PC-9 (cell line): Measurements from ENCODE around the gene TEKTIP1. TPM values are rescaled to one million over a fixed set of nuclear protein-coding genes. Genes with fewer than 3 reads are reported as not detected.

Experiments used
- BruUV-seq: library from RNA; stranded (reverse); fragments of 400-500 nt; replicated peaks from 2 replicates; lab custom pipeline; 2021; lab: Mats Ljungman, UMichigan
- CTCF ChIA-PET: fragments of 300-600 bp; sonication (Branson Sonifier 250); formaldehyde crosslinking; loops from one replicate; lab custom pipeline; 2022; ENCODE audit warnings: antibody characterized with exemption; lab: Charles Lee
- POLR2A ChIA-PET: fragments of 300-600 bp; sonication (Branson Sonifier 250); formaldehyde crosslinking; loops from one replicate; lab custom pipeline; 2022; ENCODE audit warnings: antibody characterized with exemption; ENCODE audit not compliant: unreplicated experiment; lab: Charles Lee
- DNase-seq, 2 experiments: peaks; one replicate each; pipeline versions ENCODE4 v3.0.0 to v3.0.0-alpha.2; 2015 to 2022; ENCODE audit warnings: mixed read lengths in 1 of 2
- H2AFZ ChIP-seq: fragments of 200-600 bp; sonication (generic); 2 replicates; pipeline ENCODE4 v1.8.1; 2017; ENCODE audit warnings: antibody characterized with exemption
- H3F3A ChIP-seq: fragments of 200-600 bp; sonication (generic); 2 replicates; pipeline ENCODE4 v1.8.1; 2017; ENCODE audit warnings: antibody characterized with exemption, mild to moderate bottlenecking, low read depth; ENCODE audit not compliant: insufficient read depth
- H3K27ac ChIP-seq: fragments of 200-600 bp; sonication (generic); 2 replicates; pipeline ENCODE4 v1.6.1; 2016; ENCODE audit warnings: mixed run types
- H3K27me3 ChIP-seq: fragments of 200-600 bp; sonication (generic); 2 replicates; pipeline ENCODE4 v1.6.1; 2016; ENCODE audit warnings: low read depth, mixed run types; ENCODE audit not compliant: insufficient read depth
- H3K36me3 ChIP-seq: fragments of 200-600 bp; sonication (generic); 2 replicates; pipeline ENCODE4 v1.6.1; 2016; ENCODE audit warnings: low read depth, mixed run types
- H3K4me1 ChIP-seq: fragments of 200-600 bp; sonication (generic); replicated peaks from 2 replicates; pipeline ENCODE4 v1.6.1; 2016; ENCODE audit warnings: mixed run types; ENCODE audit not compliant: insufficient read depth
- H3K4me2 ChIP-seq: fragments of 200-600 bp; sonication (generic); 2 replicates; pipeline ENCODE4 v1.6.1; 2017; ENCODE audit warnings: mixed run types
- H3K4me3 ChIP-seq: fragments of 200-600 bp; sonication (generic); 2 replicates; pipeline ENCODE4 v1.6.1; 2016; ENCODE audit warnings: mixed run types
- H3K79me2 ChIP-seq: fragments of 200-600 bp; sonication (generic); 2 replicates; pipeline ENCODE4 v1.6.1; 2017; ENCODE audit warnings: low read depth, mixed run types
- H3K9me2 ChIP-seq: fragments of 200-600 bp; sonication (generic); 2 replicates; pipeline ENCODE4 v1.8.1; 2017; ENCODE audit warnings: mild to moderate bottlenecking; ENCODE audit not compliant: insufficient read depth
- H3K9me3 ChIP-seq: fragments of 200-600 bp; sonication (generic); 2 replicates; pipeline ENCODE4 v1.8.1; 2016; ENCODE audit warnings: low read depth; ENCODE audit not compliant: insufficient read depth
- H4K20me1 ChIP-seq: fragments of 200-600 bp; sonication (generic); 2 replicates; pipeline ENCODE4 v1.8.1; 2017; ENCODE audit not compliant: insufficient read depth
- EZH2 ChIP-seq: fragments of 200-600 bp; sonication (generic); IDR thresholded peaks from 2 replicates; pipeline ENCODE4 v1.8.0; 2017; ENCODE audit warnings: antibody characterized with exemption, low read depth
- intact Hi-C: fragments of 100-400 bp; cut with micrococcal nuclease; formaldehyde crosslinking; loops from one replicate; pipeline ENCODE4 v1.10.0; 2022; ENCODE audit not compliant: unreplicated experiment
- total RNA-seq: library from RNA; stranded (reverse); gene quantifications from 2 replicates; pipeline ENCODE4 v1.2.3, GENCODE V29; 2021
- TF ChIP-seq, protein P1 (sequence below): fragments of 200-600 bp; sonication (generic); conservative IDR thresholded peaks from 2 replicates; pipeline ENCODE4 v1.6.1; 2017; ENCODE audit warnings: mixed run types, antibody characterized with exemption, mild to moderate bottlenecking, moderate library complexity

Gene TEKTIP1
- total RNA-seq, 1 experiment from 2014 or later, result 4.9 TPM

DNA sequence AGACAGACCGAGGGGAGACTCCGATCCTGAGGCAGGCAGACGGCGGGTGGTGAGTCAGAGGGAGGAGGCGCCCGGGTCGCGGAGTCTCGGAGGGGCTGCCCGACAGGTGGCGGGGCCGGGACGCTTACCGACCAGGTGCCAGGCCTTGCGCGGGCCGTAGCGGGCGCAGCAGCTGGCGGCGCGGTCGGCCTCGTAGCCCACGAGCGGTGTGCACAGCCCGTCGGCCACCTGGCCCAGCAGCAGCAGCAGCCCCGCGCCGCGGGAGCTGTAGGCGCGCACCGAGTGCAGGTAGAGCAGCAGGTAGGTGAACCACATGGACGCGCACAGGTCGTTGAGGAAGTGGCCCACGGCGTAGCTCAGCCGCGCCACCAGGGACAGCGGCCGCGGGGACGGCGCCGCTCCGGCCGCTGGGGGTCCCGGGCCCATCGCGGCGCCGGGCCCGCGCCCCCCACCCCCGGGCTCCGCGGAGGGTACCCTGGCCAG lies 18.0 kb downstream of the TEKTIP1 start:
- Histone ChIP-seq H3F3A (peaks cover 12% of the 10 kb centered on the region), H4K20me1 (peaks cover 12% of the 10 kb centered on the region), H3K79me2 (peaks cover 22% of the 10 kb centered on the region), H3K9me3 (no peaks in the 10 kb centered on the region), H2AFZ (0 out of 2 replicates have a peak overlapping the region, but pooled peaks have one; percentile 48), H3K9me2 (no peaks in the 10 kb centered on the region), H3K4me3 (peak overlapping the region; percentile 63), H3K27me3 (no peaks in the 10 kb centered on the region), H3K4me2 (peak overlapping the region; percentile 81), H3K36me3 (no peaks in the 10 kb centered on the region), H3K27ac (no peak overlapping the region), H3K4me1 (peaks cover 20% of the 10 kb centered on the region; the same call in 1 of the 2 replicates)
- POLR2A ChIA-PET, result interaction anchor here (0.6 kb wide), 1 partner anchor 17 kb away, joined by 3 read pairs; no protein-coding TSS in a partner anchor
- TF ChIP-seq EZH2, result no peak
- TF ChIP-seq, protein P1, sequence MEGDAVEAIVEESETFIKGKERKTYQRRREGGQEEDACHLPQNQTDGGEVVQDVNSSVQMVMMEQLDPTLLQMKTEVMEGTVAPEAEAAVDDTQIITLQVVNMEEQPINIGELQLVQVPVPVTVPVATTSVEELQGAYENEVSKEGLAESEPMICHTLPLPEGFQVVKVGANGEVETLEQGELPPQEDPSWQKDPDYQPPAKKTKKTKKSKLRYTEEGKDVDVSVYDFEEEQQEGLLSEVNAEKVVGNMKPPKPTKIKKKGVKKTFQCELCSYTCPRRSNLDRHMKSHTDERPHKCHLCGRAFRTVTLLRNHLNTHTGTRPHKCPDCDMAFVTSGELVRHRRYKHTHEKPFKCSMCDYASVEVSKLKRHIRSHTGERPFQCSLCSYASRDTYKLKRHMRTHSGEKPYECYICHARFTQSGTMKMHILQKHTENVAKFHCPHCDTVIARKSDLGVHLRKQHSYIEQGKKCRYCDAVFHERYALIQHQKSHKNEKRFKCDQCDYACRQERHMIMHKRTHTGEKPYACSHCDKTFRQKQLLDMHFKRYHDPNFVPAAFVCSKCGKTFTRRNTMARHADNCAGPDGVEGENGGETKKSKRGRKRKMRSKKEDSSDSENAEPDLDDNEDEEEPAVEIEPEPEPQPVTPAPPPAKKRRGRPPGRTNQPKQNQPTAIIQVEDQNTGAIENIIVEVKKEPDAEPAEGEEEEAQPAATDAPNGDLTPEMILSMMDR, result no peak
- BruUV-seq, result no TSS peak
- DNase-seq, result peak; percentile 47 to 57
- intact Hi-C loops, result loop anchor here (5.0 kb wide), 1 partner anchor 70 kb away; the partner anchor contains the start of gene CACTIN
- CTCF ChIA-PET, result interaction anchor here (0.9 kb wide), 1 partner anchor 12 kb away, joined by 3 read pairs; no protein-coding TSS in a partner anchor

DNA sequence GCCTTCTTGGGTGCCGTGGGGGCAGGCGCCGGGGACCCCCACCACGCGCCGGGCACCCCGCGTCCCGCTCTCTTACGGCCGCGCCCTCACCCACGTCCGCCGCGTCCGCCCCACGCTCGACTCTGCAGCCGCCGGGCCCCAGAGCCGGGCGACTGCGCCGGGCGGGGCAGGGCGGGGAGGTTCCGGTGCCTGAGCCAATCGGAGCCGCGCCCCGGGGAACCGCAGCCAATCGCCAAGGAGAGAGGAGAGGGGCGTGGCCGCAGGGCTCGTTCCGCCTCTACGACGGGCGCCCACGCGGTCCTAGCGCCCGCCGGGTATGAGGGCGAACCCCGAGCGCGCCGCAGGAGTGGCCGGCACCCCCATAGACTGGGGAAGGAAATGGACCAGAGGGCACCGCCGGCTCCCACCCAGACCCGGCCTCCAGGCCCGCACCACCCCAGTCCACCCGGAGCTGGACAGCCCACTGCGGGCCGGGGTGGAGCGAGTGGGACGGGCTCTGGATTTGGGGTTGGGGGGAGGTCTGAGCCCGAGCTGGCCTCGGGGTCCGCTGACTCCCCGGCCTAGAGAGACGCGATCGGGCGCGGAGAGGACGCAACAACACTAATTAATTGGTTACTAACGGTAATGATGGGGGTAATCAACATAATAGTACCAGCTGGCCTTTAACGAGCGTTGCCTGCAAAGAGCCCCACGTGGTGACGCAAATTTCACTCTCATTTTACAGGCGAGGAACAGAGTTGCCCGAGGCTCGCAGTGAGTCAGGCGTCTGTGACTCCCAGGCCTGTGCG lies 18.7 kb downstream of the TEKTIP1 start, which contains the start of gene MFSD12:
TSS of gene MFSD12 (minus strand) at position 126 of the 788 bp plus-strand sequence. CDS start 183 bp downstream, outside the sequence.
- H3K36me3 ChIP-seq, result no peaks in the 10 kb centered on the region
- H4K20me1 ChIP-seq, result peaks cover 12% of the 10 kb centered on the region
- POLR2A ChIA-PET, result interaction anchor here (0.7 to 0.9 kb wide), 2 partner anchors 16 to 23 kb away, joined by 4 to 9 read pairs; no protein-coding TSS in a partner anchor
- no TSS peak for BruUV-seq
- CTCF ChIA-PET, result no interaction called here
- DNase-seq, result peak; percentile 83 to 88
- no peaks in the 10 kb centered on the region for H3K9me3 ChIP-seq
- intact Hi-C loops, result loop anchor here (5.0 kb wide), 1 partner anchor 70 kb away; the partner anchor contains the start of gene CACTIN
- peaks cover 21% of the 10 kb centered on the region; the same call in 1 of the 2 replicates for H3K4me1 ChIP-seq
- H3K27me3 ChIP-seq, result no peaks in the 10 kb centered on the region
- peak within 1 kb of the TSS; percentile 85 for H2AFZ ChIP-seq
- H3K27ac ChIP-seq, result peak within 1 kb of the TSS; percentile 74
- H3K79me2 ChIP-seq, result peaks cover 22% of the 10 kb centered on the region
- H3K4me2 ChIP-seq, result peak within 1 kb of the TSS; percentile 81
- no peaks in the 10 kb centered on the region for H3K9me2 ChIP-seq
- H3K4me3 ChIP-seq, result peak within 1 kb of the TSS; percentile 63
- no peak for TF ChIP-seq EZH2
- TF ChIP-seq, protein P1, result no peak
- peaks cover 13% of the 10 kb centered on the region for H3F3A ChIP-seq

DNA sequence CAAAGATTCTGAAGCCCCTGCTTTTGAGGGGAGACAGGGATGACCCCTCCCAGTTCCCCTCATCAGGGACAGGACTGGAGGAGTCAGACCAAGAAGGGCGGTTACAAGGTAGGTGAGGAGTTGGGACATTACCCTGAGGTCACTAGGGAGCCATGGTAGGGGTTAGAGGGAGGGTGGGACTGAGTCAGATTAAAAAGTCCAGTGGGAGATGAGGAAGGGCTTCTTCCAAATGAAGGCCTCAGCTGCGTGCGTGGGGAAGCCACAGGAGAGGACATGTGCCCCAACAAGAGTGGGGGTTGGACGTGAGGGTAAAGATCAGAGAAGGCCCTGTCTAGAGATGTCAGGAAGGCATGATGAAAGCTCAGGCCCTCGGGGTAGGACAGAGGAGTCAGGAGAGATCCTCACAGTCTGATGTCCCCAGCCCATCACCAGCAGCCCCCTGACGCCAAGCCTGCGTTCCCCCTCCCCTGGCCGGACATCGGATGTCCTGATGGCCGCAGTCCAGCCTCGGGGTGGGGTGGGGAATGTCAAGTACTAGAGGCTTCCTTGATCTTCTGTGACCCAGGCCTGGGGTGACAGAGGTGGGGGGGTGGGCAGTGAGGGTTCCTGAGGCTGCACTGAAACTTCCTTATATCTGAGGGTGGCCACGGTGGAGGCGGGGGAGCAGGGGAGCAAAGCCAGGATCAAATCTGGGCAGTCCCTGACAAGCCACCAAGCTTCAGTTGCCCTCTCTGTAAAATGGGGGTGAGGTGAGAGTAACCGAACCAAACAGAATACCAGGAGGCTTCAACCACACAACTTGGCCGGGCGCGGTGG lies 24.9 kb downstream of the TEKTIP1 start:
- no peak overlapping the region for H3K4me3 ChIP-seq
- H3K9me3 ChIP-seq, result no peaks in the 10 kb centered on the region
- no TSS peak for BruUV-seq
- peaks cover 11% of the 10 kb centered on the region; the same call in 1 of the 2 replicates for H3F3A ChIP-seq
- no peaks in the 10 kb centered on the region for H3K79me2 ChIP-seq
- no peak overlapping the region for H3K4me2 ChIP-seq
- CTCF ChIA-PET, result no interaction called here
- H2AFZ ChIP-seq, result no peak overlapping the region
- no peaks in the 10 kb centered on the region for H4K20me1 ChIP-seq
- H3K4me1 ChIP-seq, result 0 out of 2 replicates have a peak, but pooled peaks cover 12% of the 10 kb centered on the region
- TF ChIP-seq, protein P1, result no peak
- TF ChIP-seq EZH2, result no peak
- peak overlapping the region; percentile 96; the same call in 1 of the 2 replicates for H3K27ac ChIP-seq
- H3K9me2 ChIP-seq, result no peaks in the 10 kb centered on the region
- H3K36me3 ChIP-seq, result no peaks in the 10 kb centered on the region
- POLR2A ChIA-PET, result no interaction called here
- intact Hi-C loops, result no loop called here
- no peaks in the 10 kb centered on the region for H3K27me3 ChIP-seq
- DNase-seq, result no peak
